ENCODE data around the gene PSORS1C2. TPM values are rescaled to one million over a fixed set of nuclear protein-coding genes. Genes with fewer than 3 reads are reported as not detected.

Gene PSORS1C2
- total RNA-seq, 1 donor: not detected

- Histone ChIP-seq H3K9me3 (ENCODE audit: low read depth, low read length) (no peaks in the 10 kb centered on the region), H3K4me1 (ENCODE audit: insufficient read depth, low read length) (no peaks in the 10 kb centered on the region), H3K27me3 (ENCODE audit: insufficient read depth, low read length) (no peaks in the 10 kb centered on the region), H3K4me3 (ENCODE audit: low read length) (no peak overlapping the region)
These were observed 7.3 kb downstream of the PSORS1C2 start for GRCh38 chr6:31131595-31131994.

- no peaks in the 10 kb centered on the region for H3K4me1 ChIP-seq (ENCODE audit: insufficient read depth, low read length)
- H3K4me3 ChIP-seq (ENCODE audit: low read length): no peak overlapping the region
- no peaks in the 10 kb centered on the region for H3K9me3 ChIP-seq (ENCODE audit: low read depth, low read length)
- no peaks in the 10 kb centered on the region for H3K27me3 ChIP-seq (ENCODE audit: insufficient read depth, low read length)
These were observed 8.1 kb downstream of the PSORS1C2 start for GRCh38 chr6:31130751-31131150.

- no peaks in the 10 kb centered on the region for H3K9me3 ChIP-seq (ENCODE audit: low read depth, low read length)
- H3K4me3 ChIP-seq (ENCODE audit: low read length): no peak overlapping the region
- H3K27me3 ChIP-seq (ENCODE audit: insufficient read depth, low read length): no peaks in the 10 kb centered on the region
- no peaks in the 10 kb centered on the region for H3K4me1 ChIP-seq (ENCODE audit: insufficient read depth, low read length)
These were observed 9.7 kb downstream of the PSORS1C2 start for GRCh38 chr6:31129130-31129529.

DNA sequence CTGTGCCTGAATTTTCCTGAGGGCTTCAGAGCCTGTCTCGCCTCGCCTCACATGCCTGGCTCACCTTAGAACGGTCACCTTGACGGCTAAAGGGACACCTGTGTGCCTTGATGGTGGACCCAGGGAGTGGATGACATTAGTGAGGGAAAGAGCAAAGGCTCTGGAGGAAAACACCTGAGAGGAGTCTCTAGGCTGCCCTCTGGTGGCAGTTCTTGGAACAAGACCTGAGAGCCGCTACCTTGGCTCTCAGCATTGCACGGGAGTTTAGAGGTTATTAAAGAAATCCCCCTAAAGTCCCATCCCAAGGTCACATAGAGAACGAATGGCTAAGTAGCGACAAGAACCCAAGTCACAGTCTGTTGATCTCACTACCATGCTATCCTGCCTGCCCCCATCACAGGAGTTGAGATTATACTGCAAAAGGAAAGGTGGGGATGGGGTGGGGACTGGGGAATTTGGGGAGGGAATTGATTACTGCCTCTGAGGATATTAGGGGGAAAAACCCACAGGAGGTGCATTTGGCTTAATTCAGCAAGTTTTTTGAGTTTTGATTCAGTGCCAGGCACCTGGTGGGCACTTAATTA, 10.7 kb downstream of the PSORS1C2 start:
- H3K4me1 ChIP-seq (ENCODE audit: insufficient read depth, low read length): no peaks in the 10 kb centered on the region
- H3K27me3 ChIP-seq (ENCODE audit: insufficient read depth, low read length): no peaks in the 10 kb centered on the region
- no peaks in the 10 kb centered on the region for H3K9me3 ChIP-seq (ENCODE audit: low read depth, low read length)
- no peak overlapping the region for H3K4me3 ChIP-seq (ENCODE audit: low read length)

DNA sequence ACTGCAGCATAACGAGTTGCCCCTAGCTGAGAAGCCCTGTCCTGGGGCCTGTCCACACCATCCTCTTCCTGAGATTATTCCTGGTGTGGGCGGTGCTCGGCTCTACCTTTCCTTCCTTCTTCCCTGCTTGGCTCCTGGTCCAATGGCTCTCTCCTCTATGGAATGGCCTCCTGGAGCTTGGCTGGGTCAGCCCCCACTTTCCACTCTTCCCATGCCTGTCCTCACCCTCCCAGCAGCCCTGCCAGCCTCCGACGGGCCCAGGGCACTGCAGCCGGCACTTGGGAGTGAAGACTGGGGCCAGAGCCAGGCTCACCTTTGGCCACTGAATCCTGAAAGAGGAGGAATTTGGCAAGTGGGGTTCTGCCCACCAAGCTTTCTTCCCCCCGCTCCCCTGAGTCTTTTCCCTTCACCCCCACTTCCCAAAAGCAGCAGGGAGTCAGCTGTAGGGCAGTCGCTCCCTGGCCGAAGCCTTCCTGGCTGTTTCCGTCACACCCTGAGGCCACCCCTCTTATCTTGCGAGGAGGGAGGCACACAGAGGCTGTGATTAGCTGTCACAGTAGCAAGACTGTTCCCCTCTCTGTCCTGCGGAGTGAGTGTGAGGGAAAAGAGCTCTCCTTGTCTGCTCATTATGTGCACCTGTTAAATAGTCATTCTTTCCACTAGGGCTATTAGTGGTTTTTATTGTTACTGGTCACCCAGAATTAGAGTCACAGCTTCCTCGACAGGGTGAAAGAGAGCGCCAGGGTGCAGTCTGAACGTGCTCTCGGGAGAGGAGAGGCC, 12.3 kb downstream of the PSORS1C2 start:
- Histone ChIP-seq H3K4me3 (ENCODE audit: low read length) (no peak overlapping the region), H3K9me3 (ENCODE audit: low read depth, low read length) (no peaks in the 10 kb centered on the region), H3K27me3 (ENCODE audit: insufficient read depth, low read length) (no peaks in the 10 kb centered on the region), H3K4me1 (ENCODE audit: insufficient read depth, low read length) (no peaks in the 10 kb centered on the region)

- no peak overlapping the region for H3K4me3 ChIP-seq (ENCODE audit: low read length)
- no peaks in the 10 kb centered on the region for H3K27me3 ChIP-seq (ENCODE audit: insufficient read depth, low read length)
- no peaks in the 10 kb centered on the region for H3K4me1 ChIP-seq (ENCODE audit: insufficient read depth, low read length)
- no peaks in the 10 kb centered on the region for H3K9me3 ChIP-seq (ENCODE audit: low read depth, low read length)
These were observed 13.1 kb downstream of the PSORS1C2 start for GRCh38 chr6:31125586-31126363.

DNA sequence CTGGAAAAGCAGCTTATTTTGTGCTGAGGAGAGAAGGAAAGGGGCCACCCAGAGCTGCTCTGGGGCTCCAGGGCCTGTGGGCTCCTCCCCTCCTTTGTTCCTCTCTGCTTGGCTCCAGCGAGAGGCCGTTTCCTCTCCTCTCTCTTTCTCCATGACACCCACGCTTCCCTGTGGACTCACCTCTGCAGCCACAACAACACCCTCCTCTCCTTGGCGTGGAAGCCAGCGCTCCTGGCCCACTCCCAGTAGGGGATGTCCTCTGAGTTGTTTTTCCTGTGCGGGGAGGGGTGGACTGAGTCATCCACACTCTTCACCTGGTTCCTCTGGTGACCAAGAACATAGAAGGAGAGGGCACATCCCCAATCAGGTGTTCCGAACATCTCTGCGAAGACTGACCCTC, 13.7 kb downstream of the PSORS1C2 start:
- Histone ChIP-seq H3K4me1 (ENCODE audit: insufficient read depth, low read length) (no peaks in the 10 kb centered on the region), H3K4me3 (ENCODE audit: low read length) (no peak overlapping the region), H3K9me3 (ENCODE audit: low read depth, low read length) (no peaks in the 10 kb centered on the region), H3K27me3 (ENCODE audit: insufficient read depth, low read length) (no peaks in the 10 kb centered on the region)

DNA sequence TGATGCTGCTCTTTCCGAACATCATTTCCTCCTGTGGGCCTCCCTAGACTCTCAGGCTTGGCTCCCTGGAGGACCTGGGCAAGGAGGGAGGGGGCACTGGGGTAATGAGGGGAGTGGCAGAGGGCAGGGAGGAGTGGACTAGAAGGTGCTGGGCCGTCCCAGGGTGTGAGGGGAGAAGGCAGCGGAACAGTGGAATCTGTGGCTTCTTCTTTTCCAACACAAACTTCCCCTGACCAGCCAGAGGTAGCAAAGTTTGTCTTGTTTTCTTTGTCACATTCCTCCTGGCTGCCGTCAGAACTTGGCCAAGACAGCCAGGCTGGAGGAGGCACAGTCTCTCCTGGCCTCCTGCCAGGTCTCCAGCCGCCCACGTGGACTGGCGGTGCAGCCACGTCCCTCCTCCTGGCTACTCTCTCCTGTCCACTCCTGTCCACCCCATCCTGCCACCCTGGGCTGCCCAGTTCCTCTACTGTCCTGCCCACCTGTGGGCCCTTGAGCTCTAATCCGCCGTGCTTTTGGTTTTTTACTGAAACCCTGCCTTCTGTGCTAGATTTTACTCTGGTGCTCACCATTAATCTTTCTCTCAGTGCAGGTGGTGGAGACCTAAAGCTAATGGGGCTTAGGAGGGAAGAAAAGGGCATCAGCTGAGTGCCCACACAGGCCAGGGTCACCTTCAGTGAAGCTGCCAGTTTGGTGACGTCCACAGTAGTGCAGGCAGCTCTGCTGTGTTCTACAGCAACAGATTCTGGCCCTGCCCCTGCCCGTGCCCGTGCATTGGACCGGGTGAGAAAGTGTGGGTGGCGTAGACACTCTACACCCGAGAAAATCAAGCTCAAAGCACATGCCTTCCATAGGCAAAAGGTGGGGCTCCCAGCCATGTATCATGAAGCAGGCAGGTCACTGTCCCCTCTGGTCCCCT, 15.8 kb downstream of the PSORS1C2 start:
- Histone ChIP-seq H3K4me1 (ENCODE audit: insufficient read depth, low read length) (no peaks in the 10 kb centered on the region), H3K9me3 (ENCODE audit: low read depth, low read length) (no peaks in the 10 kb centered on the region), H3K4me3 (ENCODE audit: low read length) (no peak overlapping the region)

GRCh38 chr6:31121131-31121790, 17.6 kb downstream of the PSORS1C2 start:
- Histone ChIP-seq H3K4me1 (ENCODE audit: insufficient read depth, low read length) (no peaks in the 10 kb centered on the region), H3K9me3 (ENCODE audit: low read depth, low read length) (no peaks in the 10 kb centered on the region), H3K4me3 (ENCODE audit: low read length) (no peak overlapping the region), H3K27me3 (ENCODE audit: insufficient read depth, low read length) (no peaks in the 10 kb centered on the region)

More for the DNA sequence above, 15.8 kb downstream of the PSORS1C2 start:
- H3K27me3 ChIP-seq (ENCODE audit: insufficient read depth, low read length): no peaks in the 10 kb centered on the region

DNA sequence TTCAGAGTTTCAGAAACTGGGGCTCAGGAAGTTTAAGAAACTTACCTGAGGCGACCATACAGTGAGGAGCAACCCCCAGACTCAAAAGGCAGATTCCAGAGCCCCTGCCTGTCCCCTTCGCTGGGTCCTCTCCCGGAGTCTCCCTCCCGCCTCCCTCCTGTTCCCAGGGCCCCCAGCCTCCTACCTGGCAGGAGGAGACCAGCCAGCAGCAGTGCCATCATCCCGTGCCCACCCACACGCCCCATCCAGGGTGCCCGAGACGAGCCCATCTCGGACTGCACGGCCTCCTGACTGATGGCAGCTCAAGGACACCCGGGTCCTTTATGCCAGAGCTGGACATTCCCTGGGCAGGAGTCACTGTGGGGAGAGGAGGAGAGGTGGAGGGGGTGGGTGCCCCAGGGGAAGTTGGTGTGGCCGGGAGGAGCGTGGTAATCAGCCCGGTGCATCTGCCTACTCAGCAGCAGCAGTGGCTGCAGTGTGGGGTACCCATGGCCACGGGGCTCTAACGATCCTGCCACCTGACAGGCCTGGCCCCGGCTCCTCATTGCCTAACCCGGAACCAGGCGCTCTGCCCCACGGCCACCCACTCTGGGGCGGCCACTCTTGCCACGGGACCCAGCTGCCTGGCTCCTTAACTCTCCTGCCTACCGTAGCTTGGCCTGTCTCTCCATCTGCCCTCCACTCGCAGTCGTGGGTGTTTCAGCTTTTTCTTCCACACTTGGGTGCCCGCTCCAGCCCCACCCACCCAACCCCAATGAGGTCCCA, 18.5 kb downstream of the PSORS1C2 start, which contains the start of gene CDSN:
CDSN (minus strand) TSS at position 296 of the 765 bp plus-strand sequence; CDS start at position 269, 27 bp downstream.
- H3K4me3 ChIP-seq (ENCODE audit: low read length): no peak within 1 kb of the TSS
- H3K9me3 ChIP-seq (ENCODE audit: low read depth, low read length): no peaks in the 10 kb centered on the region
- no peaks in the 10 kb centered on the region for H3K27me3 ChIP-seq (ENCODE audit: insufficient read depth, low read length)
- H3K4me1 ChIP-seq (ENCODE audit: insufficient read depth, low read length): no peaks in the 10 kb centered on the region

DNA sequence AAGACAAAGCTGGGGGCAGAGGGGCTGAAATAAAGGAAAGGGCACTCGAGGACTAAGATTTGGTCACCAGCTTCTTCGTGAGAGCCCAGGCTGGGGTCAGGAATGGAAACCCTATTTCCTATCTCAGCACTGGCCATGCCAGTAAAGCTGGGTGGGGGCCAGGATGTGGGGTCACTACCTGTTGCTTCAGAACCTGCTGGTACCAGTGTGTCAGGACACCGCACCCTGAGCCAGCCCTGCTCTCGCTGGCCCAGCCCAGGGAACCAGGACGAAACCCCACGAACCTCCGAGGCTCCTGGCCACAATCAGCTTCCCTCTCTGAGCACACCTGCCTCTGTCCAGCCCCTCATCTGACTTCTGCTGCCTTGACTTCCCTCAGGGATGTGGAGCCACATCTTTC, 20.7 kb downstream of the PSORS1C2 start:
- Histone ChIP-seq H3K4me1 (ENCODE audit: insufficient read depth, low read length) (no peaks in the 10 kb centered on the region), H3K4me3 (ENCODE audit: low read length) (no peak overlapping the region), H3K27me3 (ENCODE audit: insufficient read depth, low read length) (no peaks in the 10 kb centered on the region), H3K9me3 (ENCODE audit: low read depth, low read length) (no peaks in the 10 kb centered on the region)

DNA sequence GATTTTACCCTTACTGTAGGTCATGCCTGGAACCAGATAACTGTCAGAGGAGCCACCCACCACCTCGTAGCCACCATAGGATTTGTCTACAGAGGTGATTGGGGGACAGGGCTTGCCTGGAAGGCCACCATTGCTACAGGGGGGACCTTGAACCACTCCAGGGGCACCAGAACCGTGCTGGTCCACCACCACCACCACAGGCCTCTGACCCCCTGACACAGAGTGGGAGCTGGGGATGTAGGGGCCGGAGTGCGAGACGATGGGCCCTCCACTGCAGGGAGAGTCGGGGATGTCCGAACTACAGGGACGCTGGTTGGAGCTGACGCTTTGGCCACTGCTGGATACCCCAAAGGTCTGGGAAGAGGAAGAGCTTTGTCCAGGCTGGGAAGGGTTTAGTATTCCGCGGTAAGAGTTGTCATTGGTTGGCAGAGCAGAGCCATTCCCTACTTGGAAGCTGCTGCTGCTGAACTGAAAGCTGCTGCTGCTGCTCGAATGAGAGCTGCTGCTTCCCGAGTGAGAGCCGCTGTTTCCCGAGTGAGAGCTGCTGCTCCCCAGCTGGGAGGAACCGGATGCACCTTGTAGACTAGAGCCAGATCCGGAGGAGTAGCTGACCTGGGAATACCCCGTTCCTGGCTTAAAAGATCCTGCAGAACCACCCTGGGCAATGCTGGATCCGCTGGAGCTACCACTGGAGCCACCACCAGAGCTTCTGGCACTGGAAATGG, 22.0 kb downstream of the PSORS1C2 start:
- Histone ChIP-seq H3K27me3 (ENCODE audit: insufficient read depth, low read length) (no peaks in the 10 kb centered on the region), H3K4me3 (ENCODE audit: low read length) (no peak overlapping the region), H3K4me1 (ENCODE audit: insufficient read depth, low read length) (no peaks in the 10 kb centered on the region), H3K9me3 (ENCODE audit: low read depth, low read length) (no peaks in the 10 kb centered on the region)

GRCh38 chr6:31115941-31116560, 22.8 kb downstream of the PSORS1C2 start:
- H3K4me3 ChIP-seq (ENCODE audit: low read length): no peak overlapping the region
- no peaks in the 10 kb centered on the region for H3K9me3 ChIP-seq (ENCODE audit: low read depth, low read length)
- no peaks in the 10 kb centered on the region for H3K27me3 ChIP-seq (ENCODE audit: insufficient read depth, low read length)
- H3K4me1 ChIP-seq (ENCODE audit: insufficient read depth, low read length): no peaks in the 10 kb centered on the region

All from mononuclear cell (primary cell).